CD4-positive, alpha-beta T cell treated with Interleukin-17A for 4 hours (primary cell): Measurements from ENCODE around the gene MOV10L1.
"Not testable (repeated sequence)": the region's sequence is repeated elsewhere in the genome, so short reads cannot be mapped to it uniquely, and the experiment has no call there.

Experiments
- DNase-seq: peaks from one replicate; pipeline ENCODE4 v3.0.0-alpha.2; 2020; ENCODE audit warnings: mixed read lengths

MOV10L1 gene

DNA sequence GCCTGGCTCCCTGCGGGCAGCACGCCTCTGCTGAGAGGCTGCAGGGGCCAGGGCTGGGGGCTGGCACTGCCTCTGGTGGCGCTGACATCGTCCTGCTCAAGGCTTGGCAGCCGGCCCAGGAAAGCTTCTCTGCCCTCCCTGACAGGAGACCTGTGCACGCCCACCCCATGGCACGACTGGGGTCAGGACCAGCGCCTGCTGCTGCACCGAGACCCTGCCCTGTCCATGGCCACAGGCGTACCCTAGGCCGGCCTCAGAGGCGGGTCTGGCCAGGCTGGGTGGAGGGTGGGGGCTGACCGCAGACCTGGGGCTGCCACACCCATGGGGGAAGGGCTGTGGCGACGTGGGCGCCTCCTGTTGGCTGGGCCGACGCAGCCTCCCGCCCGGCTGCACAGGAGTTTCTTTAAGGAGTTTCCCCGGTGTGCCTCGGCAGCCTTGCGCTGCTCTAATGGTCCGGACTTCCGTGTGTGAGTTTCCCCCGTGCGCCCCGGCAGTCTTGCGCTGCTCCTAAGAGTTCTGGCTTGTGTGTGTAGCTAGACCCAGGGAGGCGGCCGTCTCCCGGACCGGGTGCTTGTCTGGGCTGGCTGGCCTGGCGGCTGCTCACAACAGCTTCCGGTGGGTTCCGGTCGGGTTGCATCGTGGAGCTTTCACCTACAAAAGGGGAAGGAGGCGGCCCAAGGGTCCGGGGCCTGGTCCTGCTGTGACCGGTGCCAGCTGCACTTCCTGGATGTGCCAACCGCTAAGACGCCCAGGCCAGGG is 100.6 kb downstream of the MOV10L1 start:
- peak; percentile 87 for DNase-seq

DNA sequence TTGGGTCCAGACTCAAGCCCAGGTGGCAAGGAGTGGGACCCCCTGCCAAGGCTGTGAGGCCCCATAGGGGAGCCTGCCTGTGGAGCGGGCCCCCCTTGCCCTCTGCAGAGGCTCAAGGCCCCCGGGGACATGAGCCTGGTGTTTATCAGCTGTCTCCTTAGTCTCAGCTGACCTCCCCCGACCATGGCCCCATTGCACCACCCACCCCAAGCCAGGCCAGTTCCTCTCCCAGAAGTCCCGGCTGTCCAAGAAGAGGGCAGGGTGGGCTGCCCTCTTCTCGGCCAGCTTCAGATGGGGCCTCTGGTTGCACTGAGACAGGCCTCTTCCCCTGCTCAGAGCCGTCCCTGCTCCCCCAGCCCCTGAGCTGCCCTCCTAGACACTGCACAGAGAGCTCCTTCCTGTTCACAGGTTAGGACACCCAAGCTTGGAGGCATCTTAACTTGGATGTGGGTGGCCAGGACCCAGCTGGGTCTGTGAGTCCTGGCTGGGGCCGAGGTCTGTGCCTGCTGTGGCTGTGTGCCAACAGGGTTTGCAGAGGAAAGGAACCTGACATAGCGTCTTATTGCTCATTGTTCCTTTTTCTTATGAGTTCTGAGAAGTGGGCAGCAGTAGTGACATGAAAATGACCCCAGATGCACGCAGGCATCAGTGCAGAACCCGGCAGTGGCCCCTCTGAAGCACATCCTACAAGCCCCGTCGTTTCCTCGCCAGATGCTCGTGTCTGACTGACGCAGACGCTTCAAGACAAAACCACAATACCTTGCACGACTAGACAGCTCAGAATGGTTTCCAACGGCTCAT is 101.3 kb downstream of the MOV10L1 start:
- DNase-seq = peak; percentile 86

DNA sequence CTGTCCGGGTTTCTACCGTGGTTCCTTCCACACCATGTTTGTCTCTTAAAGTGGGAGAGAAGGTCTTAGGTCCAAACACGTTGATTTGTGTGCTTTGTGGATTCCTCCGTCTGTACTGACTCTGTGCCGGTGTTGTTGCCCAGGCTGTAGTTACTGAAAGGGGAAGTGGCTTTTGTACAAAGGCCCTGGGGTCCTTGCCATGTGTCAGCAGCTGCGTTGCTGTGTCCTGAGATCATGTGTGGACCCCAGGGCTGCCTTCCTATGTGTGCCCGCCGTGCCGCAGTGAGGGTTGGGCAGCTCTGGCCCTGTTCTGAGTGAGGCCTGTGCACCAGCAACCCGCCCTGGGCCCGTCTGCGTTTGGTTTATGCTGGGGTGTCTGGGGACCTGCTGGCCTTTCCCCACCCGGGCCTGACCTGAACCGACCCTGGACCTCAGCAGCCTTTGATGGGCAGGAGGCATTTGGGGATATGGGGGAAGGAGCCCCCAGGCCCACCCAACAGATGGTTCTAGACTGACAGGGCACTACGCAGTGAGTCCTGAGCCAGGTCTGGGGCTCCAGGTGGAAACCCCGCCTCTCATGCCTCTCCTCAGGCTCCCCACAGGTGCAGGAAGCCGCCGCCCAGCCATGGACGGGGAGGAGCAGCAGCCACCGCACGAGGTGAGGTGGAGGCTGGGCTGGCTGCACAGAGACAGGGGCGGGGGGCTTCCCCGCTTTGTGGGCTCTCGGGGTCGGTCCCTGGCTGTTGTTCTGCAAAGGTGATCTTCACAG is 102.8 kb downstream of the MOV10L1 start:
- DNase-seq = peak; percentile 83

DNA sequence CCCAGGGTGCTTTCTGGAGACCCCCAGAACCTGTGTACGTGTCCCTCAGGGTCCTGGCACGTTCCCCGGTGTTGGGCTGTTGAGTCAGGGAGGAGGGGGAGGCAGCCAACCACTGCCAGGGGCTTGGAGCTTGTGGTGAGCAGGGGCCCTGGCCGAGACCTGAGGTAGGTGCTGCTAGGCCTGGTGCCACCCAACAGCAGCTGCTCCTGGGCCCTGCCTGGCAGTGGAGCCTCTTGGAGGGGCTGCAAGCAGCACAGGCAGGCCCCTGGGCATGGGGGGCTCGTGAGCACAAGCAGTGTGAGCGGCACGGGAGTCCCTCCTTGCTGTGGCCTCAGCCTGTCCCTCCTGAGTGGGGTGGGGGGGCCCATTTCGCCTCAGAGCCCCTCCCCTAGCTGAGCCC is 103.8 kb downstream of the MOV10L1 start:
- no peak for DNase-seq

DNA sequence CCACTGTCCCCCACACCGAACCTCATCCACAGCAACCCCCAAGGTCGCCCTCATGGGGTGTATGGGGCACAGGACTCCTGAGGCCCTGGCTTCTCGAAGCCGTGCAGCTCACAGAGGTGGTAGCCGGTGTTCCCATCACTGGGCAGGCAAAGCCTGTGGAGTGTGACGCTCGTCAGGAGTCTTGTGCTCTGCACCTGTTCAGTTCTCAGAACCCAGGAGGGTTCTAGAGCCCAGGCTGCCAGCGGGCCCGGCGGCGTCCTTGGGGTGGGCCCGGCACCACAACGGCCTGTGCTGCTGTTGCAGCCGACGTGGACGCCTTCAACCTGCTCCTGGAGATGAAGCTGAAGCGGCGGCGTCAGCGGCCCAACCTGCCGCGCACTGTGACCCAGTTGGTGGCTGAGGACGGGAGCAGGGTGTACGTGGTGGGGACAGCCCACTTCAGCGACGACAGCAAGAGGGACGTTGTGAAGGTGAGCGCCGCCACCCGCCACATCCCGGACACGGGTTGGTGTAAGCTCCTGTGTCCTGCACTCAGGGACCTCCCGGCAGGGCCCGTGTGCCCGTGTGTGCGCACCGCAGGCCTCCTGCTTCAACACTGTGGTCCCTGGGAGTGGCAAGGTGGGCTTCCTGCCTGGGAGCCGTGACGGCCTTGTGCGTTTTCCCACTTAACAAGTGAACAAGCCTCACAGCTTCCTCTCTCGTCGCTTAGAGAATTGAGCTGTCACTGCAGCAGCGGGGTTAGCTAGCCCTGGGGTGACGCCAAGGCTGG is 104.4 kb downstream of the MOV10L1 start:
- DNase-seq = no peak

DNA sequence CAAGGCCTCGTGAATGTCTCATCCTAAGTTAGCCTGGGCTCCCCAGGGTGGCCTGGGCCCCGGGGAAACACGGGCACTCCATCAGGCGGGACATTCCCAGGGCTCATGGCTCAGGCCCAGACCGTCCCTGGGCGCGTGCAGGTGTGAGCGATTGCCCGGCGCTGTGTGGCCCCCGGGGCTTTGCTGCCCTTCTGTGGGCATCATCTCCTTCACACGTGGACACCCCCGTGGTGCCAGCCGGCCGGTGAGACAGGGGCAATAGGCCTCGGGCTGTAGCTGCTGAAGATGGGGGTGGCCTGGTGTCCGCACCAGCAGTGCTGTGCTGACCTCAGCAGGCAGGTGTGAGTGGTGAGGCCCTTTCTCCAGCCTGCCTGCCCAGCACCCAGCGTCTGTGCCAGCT is 106.5 kb downstream of the MOV10L1 start:
- DNase-seq = no peak

DNA sequence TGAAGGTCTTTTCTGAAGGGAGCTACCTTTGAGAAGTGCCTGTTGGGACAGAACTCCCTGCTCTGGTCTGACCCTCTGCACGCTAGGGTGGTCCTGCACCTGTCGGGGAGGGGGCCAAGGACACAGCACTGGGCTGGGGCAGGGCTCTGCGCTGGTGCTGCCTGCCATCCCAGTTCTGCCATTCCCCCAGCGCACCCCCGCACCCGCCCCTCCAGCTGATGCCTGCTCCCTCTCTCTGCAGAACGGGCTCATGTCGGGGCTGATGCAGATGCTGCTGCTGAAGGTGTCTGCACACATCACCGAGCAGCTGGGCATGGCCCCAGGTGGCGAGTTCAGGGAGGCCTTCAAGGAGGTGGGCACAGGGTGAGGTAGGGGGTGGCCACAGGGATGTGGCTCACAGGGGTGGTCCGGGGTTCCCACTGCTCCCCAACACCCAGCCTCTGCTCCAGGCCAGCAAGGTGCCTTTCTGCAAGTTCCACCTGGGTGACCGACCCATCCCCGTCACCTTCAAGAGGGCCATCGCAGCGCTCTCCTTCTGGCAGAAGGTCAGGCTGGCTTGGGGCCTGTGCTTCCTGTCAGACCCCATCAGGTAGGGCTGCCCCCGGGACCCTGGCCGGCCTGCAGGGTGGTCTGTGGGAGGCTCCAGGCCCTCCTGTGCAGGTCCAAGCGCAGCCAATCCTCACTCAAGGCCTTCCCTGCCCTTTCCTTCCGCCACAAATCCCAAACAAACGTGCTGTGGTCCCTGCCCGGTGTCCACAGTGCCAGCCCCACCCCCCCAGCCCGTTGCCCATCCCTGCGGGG is 107.4 kb downstream of the MOV10L1 start:
- DNase-seq = no peak

DNA sequence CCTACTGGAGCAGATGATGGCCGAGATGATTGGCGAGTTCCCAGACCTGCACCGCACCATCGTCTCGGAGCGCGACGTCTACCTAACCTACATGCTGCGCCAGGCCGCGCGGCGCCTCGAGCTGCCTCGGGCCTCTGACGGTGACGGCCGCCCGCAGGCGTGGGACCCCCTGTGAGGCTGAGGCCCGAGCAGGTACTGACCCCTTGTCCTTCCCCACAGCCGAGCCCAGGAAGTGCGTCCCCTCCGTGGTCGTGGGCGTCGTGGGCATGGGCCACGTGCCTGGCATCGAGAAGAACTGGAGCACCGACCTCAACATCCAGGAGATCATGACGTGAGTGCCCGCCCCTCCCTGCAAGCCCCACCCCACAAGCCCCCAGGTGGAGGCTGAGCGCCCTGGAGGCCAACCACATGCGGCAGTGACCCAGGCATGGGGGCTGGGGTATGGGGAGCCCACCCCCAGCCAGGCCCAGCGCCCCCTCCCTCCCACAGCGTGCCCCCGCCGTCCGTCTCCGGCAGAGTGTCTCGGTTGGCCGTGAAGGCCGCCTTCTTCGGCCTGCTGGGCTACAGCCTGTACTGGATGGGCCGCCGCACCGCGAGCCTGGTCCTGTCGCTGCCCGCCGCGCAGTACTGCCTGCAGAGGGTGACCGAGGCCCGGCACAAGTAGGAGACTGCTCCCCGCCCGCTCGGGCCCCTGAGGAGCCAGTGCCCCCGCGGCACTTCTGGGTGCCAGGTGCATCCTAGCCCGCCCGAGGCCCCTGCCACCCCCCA is 108.2 kb downstream of the MOV10L1 start:
- DNase-seq = no peak

DNA sequence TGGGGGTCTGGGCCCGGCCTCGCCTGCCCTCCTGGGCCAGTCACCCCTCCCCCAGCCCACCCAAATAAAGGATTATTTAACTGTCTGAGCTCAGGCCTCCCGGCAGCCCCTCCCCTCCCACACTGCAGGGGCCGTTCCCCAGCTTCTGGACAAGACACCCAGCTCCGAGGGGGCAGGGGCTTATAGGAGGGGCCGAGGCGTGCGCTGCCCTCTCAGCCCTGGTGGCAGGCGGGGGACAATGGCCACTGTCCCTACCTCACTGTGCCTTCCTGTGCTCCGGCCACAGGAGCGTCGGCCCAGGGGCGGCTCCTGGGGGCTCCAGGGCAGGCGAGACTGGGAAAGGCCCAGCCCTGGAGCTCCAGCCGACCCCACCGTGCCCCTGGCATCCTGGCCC is 108.8 kb downstream of the MOV10L1 start:
- DNase-seq = no peak

DNA sequence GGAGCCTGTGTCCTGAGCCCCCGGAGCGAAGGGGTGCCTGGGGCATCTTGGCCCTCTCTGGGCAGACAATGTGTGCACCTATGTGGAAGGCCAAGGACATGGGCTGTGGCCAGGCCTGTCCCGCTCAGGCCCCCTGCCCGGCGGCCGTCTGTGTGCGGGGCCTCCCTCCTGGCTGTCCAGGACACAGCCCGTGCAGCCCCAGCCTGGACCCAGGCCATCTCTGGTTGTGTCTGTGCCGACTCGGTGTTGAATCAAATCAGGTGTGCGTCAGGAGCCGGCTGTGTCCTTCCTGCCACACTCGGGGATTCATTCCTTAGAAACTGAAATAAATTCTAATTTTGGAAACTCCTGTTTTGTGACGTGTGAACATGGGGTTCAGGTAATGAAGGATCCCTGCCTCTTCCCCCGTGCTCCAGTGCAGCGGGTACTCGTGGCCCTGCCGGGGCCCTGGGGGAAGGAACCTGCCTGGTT is 109.5 kb downstream of the MOV10L1 start:
- DNase-seq = no peak

DNA sequence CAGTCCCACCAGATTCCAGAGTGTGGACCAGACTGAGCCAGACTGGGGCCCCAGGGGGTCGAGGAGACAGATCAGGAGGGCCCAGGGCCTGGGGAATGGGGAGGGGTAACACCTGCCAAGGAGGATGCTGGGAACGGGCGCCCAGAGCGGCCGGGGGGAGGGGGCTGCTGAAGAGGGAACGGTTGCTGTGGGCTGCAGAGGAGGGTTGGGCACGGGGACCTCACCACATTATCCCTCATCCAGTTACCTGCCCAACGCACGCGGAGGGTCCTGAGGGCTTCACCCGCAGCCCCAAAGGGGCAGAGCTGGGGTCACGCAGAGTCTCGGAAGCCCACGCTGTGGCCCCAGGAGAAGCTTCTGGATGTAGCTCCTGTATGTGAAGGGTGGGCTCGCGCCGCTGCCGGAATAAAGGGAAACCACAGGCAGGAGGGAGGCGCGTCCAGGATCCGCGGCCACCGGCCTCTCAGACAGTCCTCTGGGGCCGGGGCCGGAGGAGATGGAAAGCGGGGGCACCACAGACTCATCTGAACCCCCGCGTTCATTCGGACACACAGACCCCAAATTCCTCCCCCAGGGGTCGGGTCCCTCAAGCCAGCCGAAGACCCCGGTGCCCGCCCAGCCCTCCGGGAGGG is 110.1 kb downstream of the MOV10L1 start:
- peak; percentile 21 for DNase-seq

DNA sequence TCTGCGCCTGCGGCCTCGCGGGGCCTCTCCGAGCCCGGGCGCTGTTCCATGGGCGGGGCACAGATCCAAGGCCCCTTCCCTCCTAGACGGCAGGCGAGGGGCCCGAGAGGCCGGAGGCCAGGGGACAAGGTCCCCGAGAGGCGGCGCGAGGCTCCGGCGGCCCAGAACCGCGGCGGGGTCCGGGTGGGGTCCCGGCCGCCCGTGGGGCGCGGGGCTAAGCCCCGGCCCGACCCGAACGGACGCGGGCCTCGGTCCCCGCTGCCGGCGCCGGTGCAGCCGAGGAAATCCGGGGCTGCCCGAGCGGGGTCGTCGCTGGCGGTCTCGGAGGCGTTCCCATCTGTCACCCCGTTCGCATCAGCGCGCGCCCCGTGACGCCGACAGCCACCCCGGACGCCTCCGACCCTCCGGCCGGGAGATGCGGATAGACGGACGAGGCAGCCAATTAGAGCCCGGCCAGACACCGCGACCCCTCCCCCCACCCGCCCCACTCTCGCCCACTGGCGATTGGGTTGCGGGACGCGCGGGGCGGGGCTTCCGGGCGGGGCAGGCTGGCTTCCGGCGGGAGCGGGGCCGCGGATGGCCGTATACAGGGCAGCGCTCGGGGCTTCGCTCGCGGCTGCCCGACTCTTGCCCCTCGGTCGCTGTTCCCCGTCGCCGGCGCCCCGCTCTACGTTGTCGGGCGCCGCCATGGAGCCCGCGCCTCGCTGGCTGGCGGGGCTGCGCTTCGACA is 110.8 kb downstream of the MOV10L1 start, which contains the start of gene SELENOO:
Gene SELENOO (plus strand): TSS at position 551 of the 730 bp plus-strand sequence. CDS start 26 bp downstream, at position 577.
- peak; percentile 97 for DNase-seq

DNA sequence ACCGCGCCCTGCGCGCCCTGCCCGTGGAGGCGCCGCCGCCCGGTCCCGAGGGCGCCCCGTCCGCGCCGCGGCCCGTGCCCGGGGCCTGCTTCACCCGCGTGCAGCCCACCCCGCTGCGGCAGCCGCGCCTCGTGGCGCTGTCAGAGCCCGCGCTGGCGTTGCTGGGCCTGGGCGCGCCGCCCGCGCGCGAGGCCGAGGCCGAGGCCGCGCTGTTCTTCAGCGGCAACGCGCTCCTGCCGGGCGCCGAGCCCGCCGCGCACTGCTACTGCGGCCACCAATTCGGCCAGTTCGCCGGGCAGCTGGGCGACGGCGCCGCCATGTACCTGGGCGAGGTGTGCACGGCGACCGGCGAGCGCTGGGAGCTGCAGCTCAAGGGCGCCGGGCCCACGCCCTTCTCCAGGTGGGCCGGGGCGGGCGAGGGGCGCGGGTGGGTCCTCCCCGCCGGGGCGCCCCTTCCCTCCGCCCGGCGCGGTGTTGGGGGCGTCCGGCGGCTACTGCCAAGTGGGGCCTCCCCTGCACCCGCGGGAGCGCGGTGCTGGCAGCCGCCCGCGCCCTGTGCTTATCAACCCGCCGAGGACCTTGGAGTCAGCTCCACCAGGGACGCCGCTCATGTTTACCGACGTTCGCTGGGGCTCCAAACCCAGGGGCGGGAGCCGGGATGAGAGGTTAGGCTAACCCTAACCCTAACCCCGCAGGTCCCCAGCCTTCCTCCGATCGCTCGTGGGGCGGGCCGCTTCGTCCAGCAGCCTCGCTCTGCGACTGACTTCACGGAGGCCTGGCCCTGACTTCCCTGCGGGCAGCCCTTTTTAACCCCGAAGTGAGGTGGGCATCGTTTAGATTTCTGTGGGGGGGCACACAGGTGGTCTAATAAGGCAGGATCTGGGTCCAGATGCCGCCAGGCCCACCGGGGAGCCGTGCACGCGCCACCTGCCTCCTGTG is 111.7 kb downstream of the MOV10L1 start:
- no peak for DNase-seq

DNA sequence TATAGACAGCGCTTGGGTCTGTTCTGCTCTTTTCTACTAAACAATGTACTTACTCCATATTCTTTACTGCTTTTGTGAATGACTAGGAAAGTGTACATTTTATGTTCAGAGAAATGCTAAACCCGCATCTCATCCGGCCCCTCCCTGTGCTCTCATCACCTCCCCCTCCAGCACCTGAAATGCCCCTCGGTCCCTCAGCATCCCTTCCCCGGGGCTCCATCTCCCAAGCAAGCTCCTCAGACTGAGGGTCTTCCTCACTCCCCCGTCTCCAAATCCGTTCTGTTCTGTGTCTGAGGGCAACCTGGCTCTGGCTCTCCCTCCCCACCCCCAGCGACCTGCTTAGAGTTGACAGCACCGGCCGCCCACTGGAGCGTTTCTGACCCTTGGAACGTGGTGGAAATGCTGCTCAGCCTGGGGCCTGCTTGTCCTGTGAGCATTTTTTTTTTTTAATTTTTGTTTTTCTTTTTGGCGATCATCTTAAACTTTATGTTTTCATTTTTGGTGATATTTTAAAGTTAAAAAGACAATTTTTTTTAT is 112.4 kb downstream of the MOV10L1 start:
- no peak for DNase-seq

DNA sequence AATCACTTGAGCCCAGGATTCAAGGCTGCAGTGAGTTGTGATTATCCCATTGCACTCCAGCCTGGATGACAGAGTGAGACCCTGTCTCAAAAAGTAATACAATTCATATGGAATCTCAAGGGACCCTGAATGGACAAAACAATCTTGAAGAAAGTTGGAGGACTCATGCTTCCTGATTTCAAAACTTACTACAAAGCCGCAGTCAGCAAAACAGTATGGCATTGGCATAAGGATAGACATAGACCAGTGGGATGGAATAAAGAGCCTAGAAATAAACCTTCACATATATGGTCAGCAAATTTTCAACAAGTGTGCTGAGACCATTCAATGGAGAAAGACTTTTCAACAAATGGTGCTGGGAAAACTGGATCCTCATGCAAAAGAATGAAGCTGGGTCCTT is 113.5 kb downstream of the MOV10L1 start:
- no peak for DNase-seq

DNA sequence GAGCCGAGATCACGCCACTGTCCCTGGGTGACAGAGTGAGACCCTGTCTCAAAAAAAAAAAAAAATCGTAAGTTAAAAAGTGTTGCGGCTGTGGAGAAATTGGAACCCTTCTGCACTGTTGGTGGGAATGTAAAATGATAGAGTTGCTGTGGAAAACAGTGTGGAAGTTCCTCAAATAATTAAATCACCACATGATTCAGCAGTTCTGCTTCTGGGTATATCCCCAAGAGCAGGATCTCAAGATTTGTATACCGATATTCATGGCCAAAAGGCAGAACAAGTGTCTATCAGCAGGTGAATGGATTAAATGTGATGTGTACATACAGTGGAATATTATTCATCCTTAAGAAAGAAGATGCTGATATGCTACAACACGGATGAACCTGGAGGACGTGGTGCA is 114.8 kb downstream of the MOV10L1 start:
- DNase-seq = no peak

DNA sequence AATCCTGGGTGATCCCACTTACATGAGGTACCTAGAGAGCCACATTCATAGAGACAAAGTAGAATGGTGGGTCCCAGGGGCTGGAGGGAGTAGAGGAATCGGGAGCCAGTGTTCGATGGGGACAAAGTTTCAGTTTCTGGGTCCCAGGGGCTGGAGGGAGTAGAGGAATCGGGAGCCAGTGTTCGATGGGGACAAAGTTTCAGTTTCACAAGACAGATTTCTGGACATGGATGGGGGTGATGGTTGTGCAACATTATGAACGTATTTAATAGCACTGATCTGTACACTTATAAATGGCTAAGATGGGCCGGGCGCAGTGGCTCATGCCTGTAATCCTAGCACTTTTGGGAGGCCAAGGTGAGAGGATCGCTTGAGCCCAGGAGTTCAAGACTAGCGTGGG is 115.2 kb downstream of the MOV10L1 start:
- not testable (repeated sequence) for DNase-seq
